Neural progenitor cell (in vitro differentiated cells): ENCODE data around the gene HECTD4. TPM values are rescaled to one million over a fixed set of nuclear protein-coding genes. Genes with fewer than 3 reads are reported as not detected.

Source experiments
- DNase-seq: peaks from one replicate; pipeline ENCODE4 v3.0.0-alpha.2; 2016; ENCODE audit warnings: low spot score
- H2AFZ ChIP-seq: fragments of 200-600 bp; sonication (generic); replicated peaks from 2 replicates; pipeline ENCODE4 v1.6.1; 2016; ENCODE audit warnings: antibody characterized with exemption
- H3F3A ChIP-seq: fragments of 200-600 bp; sonication (generic); 2 replicates; pipeline ENCODE4 v1.6.1; 2016; ENCODE audit warnings: antibody characterized with exemption, low read depth
- H3K27ac ChIP-seq: fragments of 200-600 bp; sonication (generic); 2 replicates; pipeline ENCODE4 v1.5.1; 2016; ENCODE audit warnings: mild to moderate bottlenecking
- H3K27me3 ChIP-seq: fragments of 200-600 bp; sonication (generic); 2 replicates; pipeline ENCODE4 v1.6.1; 2016; ENCODE audit warnings: mild to moderate bottlenecking, moderate library complexity
- H3K36me3 ChIP-seq: fragments of 200-600 bp; sonication (generic); 2 replicates; pipeline ENCODE4 v1.5.1; 2016
- H3K4me1 ChIP-seq: fragments of 200-600 bp; sonication (generic); 2 replicates; pipeline ENCODE4 v1.6.1; 2016; ENCODE audit warnings: mixed run types
- H3K4me2 ChIP-seq: fragments of 200-600 bp; sonication (generic); 2 replicates; pipeline ENCODE4 v1.6.1; 2016
- H3K4me3 ChIP-seq: fragments of 200-600 bp; sonication (generic); 2 replicates; pipeline ENCODE4 v1.5.1; 2016
- H3K79me2 ChIP-seq: fragments of 200-600 bp; sonication (generic); 2 replicates; pipeline ENCODE4 v1.6.1; 2016; ENCODE audit warnings: low read depth
- H3K9ac ChIP-seq: fragments of 200-600 bp; sonication (generic); 2 replicates; pipeline ENCODE4 v1.6.1; 2016
- H3K9me3 ChIP-seq: fragments of 200-600 bp; sonication (generic); 2 replicates; pipeline ENCODE4 v1.5.1; 2016; ENCODE audit warnings: low read depth
- H4K20me1 ChIP-seq: fragments of 200-600 bp; sonication (generic); 2 replicates; pipeline ENCODE4 v1.6.1; 2016; ENCODE audit warnings: low read depth
- H3K27ac Mint-ChIP-seq: 3 replicates; pipeline ENCODE4 v1.8.0; 2021; ENCODE audit warnings: mixed read lengths
- H3K27me3 Mint-ChIP-seq: 2 replicates; pipeline ENCODE4 v1.8.0; 2022; ENCODE audit warnings: low read depth, mild to moderate bottlenecking, inconsistent platforms, moderate library complexity, mixed read lengths; ENCODE audit not compliant: insufficient read depth
- H3K36me3 Mint-ChIP-seq: 3 replicates; pipeline ENCODE4 v1.8.0; 2021; ENCODE audit warnings: mixed read lengths
- H3K4me1 Mint-ChIP-seq: 3 replicates; pipeline ENCODE4 v1.8.0; 2021; ENCODE audit warnings: mixed read lengths
- H3K4me3 Mint-ChIP-seq: 3 replicates; pipeline ENCODE4 v1.8.0; 2021; ENCODE audit warnings: mild to moderate bottlenecking, moderate library complexity, mixed read lengths
- H3K9me3 Mint-ChIP-seq: 3 replicates; pipeline ENCODE4 v1.8.0; 2020; ENCODE audit warnings: mixed read lengths
- CTCF ChIP-seq: fragments of 200-600 bp; sonication (generic); IDR thresholded peaks from 2 replicates; pipeline ENCODE4 v1.5.1; 2017; ENCODE audit warnings: antibody characterized with exemption, mild to moderate bottlenecking
- EZH2 ChIP-seq: fragments of 200-600 bp; sonication (generic); IDR thresholded peaks from 2 replicates; pipeline ENCODE4 v1.6.1; 2017; ENCODE audit warnings: antibody characterized with exemption, mild to moderate bottlenecking, moderate library complexity
- EZH2phosphoT487 ChIP-seq: fragments of 200-600 bp; sonication (generic); IDR thresholded peaks from 2 replicates; pipeline ENCODE4 v1.6.1; 2017; ENCODE audit warnings: antibody characterized with exemption
- total RNA-seq: library from RNA; depleted of rRNA; stranded (reverse); fragments of >200 nt; gene quantifications from 2 replicates; pipeline ENCODE4 v1.2.3, GENCODE V29; 2015; ENCODE audit warnings: low replicate concordance

Gene HECTD4
- total RNA-seq, 1 donor from 2014 or later: 11.0 TPM

- no peaks in the 10 kb centered on the region for H3K36me3 Mint-ChIP-seq
- peaks cover 15% of the 10 kb centered on the region for H4K20me1 ChIP-seq
- no peak overlapping the region for H3K4me3 Mint-ChIP-seq
- no peak overlapping the region for H3K4me3 ChIP-seq
- H3K27ac ChIP-seq: no peak overlapping the region
- no peak overlapping the region for H2AFZ ChIP-seq
- TF ChIP-seq EZH2phosphoT487: no peak
- TF ChIP-seq CTCF: no peak
- no peak for TF ChIP-seq EZH2
- peaks cover 2% of the 10 kb centered on the region for H3K27me3 Mint-ChIP-seq
- no peak overlapping the region for H3K4me2 ChIP-seq
- no peaks in the 10 kb centered on the region for H3K27me3 ChIP-seq
- no peaks in the 10 kb centered on the region for H3K36me3 ChIP-seq
- no peaks in the 10 kb centered on the region for H3F3A ChIP-seq
- H3K4me1 ChIP-seq: no peaks in the 10 kb centered on the region
- no peak overlapping the region for H3K27ac Mint-ChIP-seq
- peaks cover 5% of the 10 kb centered on the region for H3K4me1 Mint-ChIP-seq
- H3K9me3 Mint-ChIP-seq: no peaks in the 10 kb centered on the region
- no peak overlapping the region for H3K9ac ChIP-seq
- H3K79me2 ChIP-seq: peaks cover 26% of the 10 kb centered on the region
- no peak for DNase-seq
- no peaks in the 10 kb centered on the region for H3K9me3 ChIP-seq
Observed at GRCh38 chr12:112354399-112354798, 27.8 kb downstream of the HECTD4 start.

- H3K27me3 Mint-ChIP-seq: peaks cover 2% of the 10 kb centered on the region
- peaks cover 15% of the 10 kb centered on the region for H4K20me1 ChIP-seq
- H3K4me3 Mint-ChIP-seq: no peak overlapping the region
- no peak for TF ChIP-seq EZH2phosphoT487
- no peak overlapping the region for H3K4me3 ChIP-seq
- H3K9me3 Mint-ChIP-seq: no peaks in the 10 kb centered on the region
- H3K4me2 ChIP-seq: no peak overlapping the region
- no peak overlapping the region for H3K27ac ChIP-seq
- no peak overlapping the region for H3K27ac Mint-ChIP-seq
- no peak overlapping the region for H3K9ac ChIP-seq
- H3K4me1 Mint-ChIP-seq: peaks cover 6% of the 10 kb centered on the region
- no peaks in the 10 kb centered on the region for H3K4me1 ChIP-seq
- H2AFZ ChIP-seq: no peak overlapping the region
- H3F3A ChIP-seq: no peaks in the 10 kb centered on the region
- no peaks in the 10 kb centered on the region for H3K9me3 ChIP-seq
- no peaks in the 10 kb centered on the region for H3K36me3 Mint-ChIP-seq
- DNase-seq: no peak
- peaks cover 31% of the 10 kb centered on the region for H3K79me2 ChIP-seq
- no peaks in the 10 kb centered on the region for H3K27me3 ChIP-seq
- H3K36me3 ChIP-seq: no peaks in the 10 kb centered on the region
Observed at GRCh38 chr12:112353393-112353792, 28.8 kb downstream of the HECTD4 start.

- Histone ChIP-seq H3K36me3 (no peaks in the 10 kb centered on the region), H2AFZ (no peak overlapping the region), H4K20me1 (peaks cover 17% of the 10 kb centered on the region), H3K4me1 (no peaks in the 10 kb centered on the region), H3K9me3 (no peaks in the 10 kb centered on the region), H3K9ac (no peak overlapping the region), H3K27ac (no peak overlapping the region), H3K4me3 (no peak overlapping the region), H3K79me2 (peaks cover 35% of the 10 kb centered on the region), H3F3A (no peaks in the 10 kb centered on the region), H3K27me3 (no peaks in the 10 kb centered on the region), H3K4me2 (no peak overlapping the region)
- Mint-ChIP-seq H3K9me3 (no peaks in the 10 kb centered on the region), H3K27me3 (peaks cover 2% of the 10 kb centered on the region), H3K27ac (no peak overlapping the region), H3K36me3 (no peaks in the 10 kb centered on the region), H3K4me3 (no peak overlapping the region), H3K4me1 (peaks cover 6% of the 10 kb centered on the region)
- TF ChIP-seq EZH2: no peak
- TF ChIP-seq EZH2phosphoT487: no peak
- no peak for TF ChIP-seq CTCF
- no peak for DNase-seq
Observed at GRCh38 chr12:112352921-112353320, 29.3 kb downstream of the HECTD4 start.

- H3K4me1 Mint-ChIP-seq: peaks cover 9% of the 10 kb centered on the region
- Histone ChIP-seq H3K36me3 (no peaks in the 10 kb centered on the region), H2AFZ (no peak overlapping the region), H3K4me3 (no peak overlapping the region), H3K4me2 (no peak overlapping the region), H3K79me2 (peaks cover 49% of the 10 kb centered on the region), H3K27me3 (no peaks in the 10 kb centered on the region), H4K20me1 (peaks cover 11% of the 10 kb centered on the region), H3K9me3 (no peaks in the 10 kb centered on the region), H3K4me1 (no peaks in the 10 kb centered on the region), H3K27ac (no peak overlapping the region), H3K9ac (no peak overlapping the region), H3F3A (no peaks in the 10 kb centered on the region)
- H3K27ac Mint-ChIP-seq: no peak overlapping the region
- no peak overlapping the region for H3K4me3 Mint-ChIP-seq
- no peaks in the 10 kb centered on the region for H3K27me3 Mint-ChIP-seq
- no peak for TF ChIP-seq CTCF
- no peak for TF ChIP-seq EZH2phosphoT487
- DNase-seq: no peak
- H3K9me3 Mint-ChIP-seq: no peaks in the 10 kb centered on the region
- H3K36me3 Mint-ChIP-seq: no peaks in the 10 kb centered on the region
Observed at GRCh38 chr12:112350593-112351592, 31.3 kb downstream of the HECTD4 start.
